ENCODE results near the gene ATP6V1C2. TPM values are rescaled to one million over a fixed set of nuclear protein-coding genes. Genes with fewer than 3 reads are reported as not detected.
"Not testable (repeated sequence)": the region's sequence is repeated elsewhere in the genome, so short reads cannot be mapped to it uniquely, and the experiment has no call there.

The ATP6V1C2 gene
- total RNA-seq, 1 experiment from 2014 or later: 0.42 TPM

DNA sequence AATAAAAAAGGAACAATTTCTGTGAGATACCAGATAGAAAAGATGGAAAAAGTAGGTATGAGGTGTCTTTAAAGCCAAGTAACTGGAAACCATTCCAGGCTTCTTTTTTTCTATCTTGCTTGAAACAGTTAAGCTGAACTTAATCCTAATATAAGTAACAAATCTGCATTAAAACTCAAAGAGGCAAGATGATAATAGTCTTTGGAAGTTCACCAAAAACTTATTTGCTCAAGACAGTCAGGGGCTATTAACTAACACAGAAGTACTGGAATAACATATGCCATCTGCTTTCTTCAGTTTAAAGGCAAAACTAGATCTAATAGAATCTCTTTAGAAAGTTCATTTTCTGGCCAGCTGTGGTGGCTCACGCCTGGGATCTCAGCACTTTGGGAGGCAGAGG lies 72.4 kb downstream of the ATP6V1C2 start:
- H3K36me3 ChIP-seq (replicated peaks; ENCODE audit: control insufficient read depth, insufficient read depth, low read length): peaks cover 40% of the 10 kb centered on the region
- no peaks in the 10 kb centered on the region for H3K27me3 ChIP-seq (ENCODE audit: control insufficient read depth, insufficient read depth, low read length)
- H3K4me3 ChIP-seq (ENCODE audit: insufficient read depth, low read depth, low read length): no peak overlapping the region
- no peak for DNase-seq

GRCh38 chr2:10794876-10795275 lies 73.4 kb downstream of the ATP6V1C2 start:
- Histone ChIP-seq H3K27me3 (ENCODE audit: control insufficient read depth, insufficient read depth, low read length) (no peaks in the 10 kb centered on the region), H3K4me3 (ENCODE audit: insufficient read depth, low read depth, low read length) (no peak overlapping the region), H3K36me3 (replicated peaks; ENCODE audit: control insufficient read depth, insufficient read depth, low read length) (peaks cover 35% of the 10 kb centered on the region)
- no peak for DNase-seq

- no peak overlapping the region for H3K4me3 ChIP-seq (ENCODE audit: insufficient read depth, low read depth, low read length)
- DNase-seq: no peak
- peaks cover 33% of the 10 kb centered on the region for H3K36me3 ChIP-seq (replicated peaks; ENCODE audit: control insufficient read depth, insufficient read depth, low read length)
- H3K27me3 ChIP-seq (ENCODE audit: control insufficient read depth, insufficient read depth, low read length): no peaks in the 10 kb centered on the region
Measured at GRCh38 chr2:10795508-10796046, 74.1 kb downstream of the ATP6V1C2 start.

- no peak for DNase-seq
- peaks cover 31% of the 10 kb centered on the region for H3K36me3 ChIP-seq (replicated peaks; ENCODE audit: control insufficient read depth, insufficient read depth, low read length)
Measured at GRCh38 chr2:10796703-10797102, 75.3 kb downstream of the ATP6V1C2 start.

DNA sequence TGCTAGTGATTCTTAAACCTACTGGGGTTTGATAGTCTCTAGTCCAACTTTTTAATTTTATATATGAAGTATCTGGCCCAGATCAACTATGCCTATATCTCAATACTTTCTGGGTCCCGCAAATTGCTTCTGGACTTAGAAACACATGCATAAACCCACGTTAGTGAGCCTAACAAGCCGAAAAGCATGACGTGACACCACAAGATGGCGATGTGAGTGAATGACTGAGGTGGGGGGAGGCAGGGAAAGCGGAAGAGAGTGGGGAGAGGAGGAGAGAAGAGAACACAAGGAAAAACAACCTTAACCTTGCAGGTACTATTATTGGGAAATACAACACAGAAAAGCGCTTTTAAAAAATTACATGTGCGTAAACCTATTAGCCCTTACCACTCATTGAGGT lies 77.4 kb downstream of the ATP6V1C2 start:
- H3K4me3 ChIP-seq (ENCODE audit: insufficient read depth, low read depth, low read length): no peak overlapping the region
- no peaks in the 10 kb centered on the region for H3K27me3 ChIP-seq (ENCODE audit: control insufficient read depth, insufficient read depth, low read length)
- H3K36me3 ChIP-seq (replicated peaks; ENCODE audit: control insufficient read depth, insufficient read depth, low read length): peaks cover 28% of the 10 kb centered on the region
- DNase-seq: peak; percentile 53

More at GRCh38 chr2:10796703-10797102, 75.3 kb downstream of the ATP6V1C2 start:
- no peaks in the 10 kb centered on the region for H3K27me3 ChIP-seq (ENCODE audit: control insufficient read depth, insufficient read depth, low read length)
- no peak overlapping the region for H3K4me3 ChIP-seq (ENCODE audit: insufficient read depth, low read depth, low read length)

DNA sequence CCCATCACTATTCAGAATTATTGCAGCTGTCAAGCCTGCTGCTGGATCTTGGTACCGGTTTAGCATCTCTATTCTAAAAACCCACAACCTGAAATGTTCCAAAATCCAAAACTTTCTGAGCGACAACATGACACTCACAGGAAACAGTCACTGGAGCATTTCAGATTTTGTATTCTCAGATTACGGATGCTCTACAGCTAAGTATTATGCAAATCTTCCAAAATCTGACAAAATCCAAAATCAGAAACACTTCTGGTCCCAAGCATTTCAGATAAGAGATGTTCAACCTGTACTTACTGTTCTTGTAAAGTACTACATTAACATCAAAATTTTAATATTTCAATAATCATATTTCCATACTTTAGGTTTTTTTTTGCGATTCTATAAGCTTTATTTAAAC lies 78.7 kb downstream of the ATP6V1C2 start:
- Histone ChIP-seq H3K27me3 (ENCODE audit: control insufficient read depth, insufficient read depth, low read length) (no peaks in the 10 kb centered on the region), H3K36me3 (replicated peaks; ENCODE audit: control insufficient read depth, insufficient read depth, low read length) (peaks cover 27% of the 10 kb centered on the region), H3K4me3 (ENCODE audit: insufficient read depth, low read depth, low read length) (no peak overlapping the region)
- DNase-seq: no peak

DNA sequence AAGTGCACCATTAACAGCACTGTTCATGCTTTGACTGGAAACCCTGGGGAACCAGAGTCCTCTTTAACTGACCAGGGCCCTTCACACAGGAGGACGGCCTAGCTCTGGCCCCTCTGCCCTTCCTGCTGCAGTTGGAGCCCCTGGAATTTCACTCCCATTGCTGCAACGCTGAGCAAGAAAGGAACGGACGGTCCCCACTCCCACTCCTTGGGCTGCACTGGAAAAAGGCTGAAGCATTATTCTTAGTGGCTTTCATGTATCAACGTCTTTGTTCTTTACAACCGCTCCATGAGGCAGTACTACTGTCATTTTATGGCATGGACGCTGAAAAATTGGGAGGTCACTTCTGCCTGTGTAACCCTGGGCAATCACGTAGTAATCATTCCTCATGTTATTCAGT lies 81.2 kb downstream of the ATP6V1C2 start:
- Histone ChIP-seq H3K27me3 (ENCODE audit: control insufficient read depth, insufficient read depth, low read length) (no peaks in the 10 kb centered on the region), H3K36me3 (replicated peaks; ENCODE audit: control insufficient read depth, insufficient read depth, low read length) (peaks cover 13% of the 10 kb centered on the region), H3K4me3 (ENCODE audit: insufficient read depth, low read depth, low read length) (no peak overlapping the region)
- DNase-seq: no peak

DNA sequence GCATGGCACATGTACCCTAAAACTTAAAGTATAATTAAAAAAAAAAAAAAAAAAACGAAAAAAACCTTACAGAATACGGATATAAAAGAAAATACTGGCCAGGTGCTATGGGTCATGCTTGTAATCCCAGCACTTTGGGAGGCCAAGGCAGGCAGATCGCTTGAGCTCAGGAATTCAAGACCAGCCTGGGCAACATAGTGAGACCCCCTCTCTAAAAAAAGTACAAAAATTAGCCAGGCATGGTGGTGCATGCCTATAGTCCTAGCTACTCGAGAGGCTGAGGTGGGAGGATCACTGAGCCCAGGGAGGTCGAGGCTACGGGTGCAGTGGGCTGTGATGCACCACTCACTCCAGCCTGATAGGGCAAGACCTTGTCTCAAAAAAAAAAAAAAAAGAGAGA lies 84.6 kb downstream of the ATP6V1C2 start:
- DNase-seq; H3K27me3 ChIP-seq (ENCODE audit: control insufficient read depth, insufficient read depth, low read length); H3K36me3 ChIP-seq (replicated peaks; ENCODE audit: control insufficient read depth, insufficient read depth, low read length); H3K4me3 ChIP-seq (ENCODE audit: insufficient read depth, low read depth, low read length): not testable (repeated sequence)

DNA sequence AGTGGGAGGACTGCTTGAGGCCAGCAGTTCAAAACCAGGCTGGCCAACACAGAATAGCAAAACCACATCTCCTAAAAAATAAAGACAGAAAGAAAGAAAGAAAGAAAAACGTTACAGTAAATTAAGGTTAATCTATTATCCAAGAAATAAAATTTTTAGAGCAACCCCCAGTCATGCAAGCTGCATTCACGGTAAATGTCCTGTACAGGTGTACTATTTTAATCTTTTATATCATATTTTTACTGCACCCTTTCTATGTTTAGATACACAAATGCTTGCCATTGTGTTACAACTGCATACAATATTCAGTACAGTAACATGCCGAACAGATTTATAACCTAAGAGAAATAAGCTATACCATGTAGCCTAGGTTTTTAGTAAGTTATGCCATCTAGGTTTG lies 85.1 kb downstream of the ATP6V1C2 start:
- Histone ChIP-seq H3K36me3 (replicated peaks; ENCODE audit: control insufficient read depth, insufficient read depth, low read length) (peaks cover 4% of the 10 kb centered on the region; the same call in 1 of the 2 replicates), H3K27me3 (ENCODE audit: control insufficient read depth, insufficient read depth, low read length) (no peaks in the 10 kb centered on the region), H3K4me3 (ENCODE audit: insufficient read depth, low read depth, low read length) (no peak overlapping the region)
- DNase-seq: no peak

DNA sequence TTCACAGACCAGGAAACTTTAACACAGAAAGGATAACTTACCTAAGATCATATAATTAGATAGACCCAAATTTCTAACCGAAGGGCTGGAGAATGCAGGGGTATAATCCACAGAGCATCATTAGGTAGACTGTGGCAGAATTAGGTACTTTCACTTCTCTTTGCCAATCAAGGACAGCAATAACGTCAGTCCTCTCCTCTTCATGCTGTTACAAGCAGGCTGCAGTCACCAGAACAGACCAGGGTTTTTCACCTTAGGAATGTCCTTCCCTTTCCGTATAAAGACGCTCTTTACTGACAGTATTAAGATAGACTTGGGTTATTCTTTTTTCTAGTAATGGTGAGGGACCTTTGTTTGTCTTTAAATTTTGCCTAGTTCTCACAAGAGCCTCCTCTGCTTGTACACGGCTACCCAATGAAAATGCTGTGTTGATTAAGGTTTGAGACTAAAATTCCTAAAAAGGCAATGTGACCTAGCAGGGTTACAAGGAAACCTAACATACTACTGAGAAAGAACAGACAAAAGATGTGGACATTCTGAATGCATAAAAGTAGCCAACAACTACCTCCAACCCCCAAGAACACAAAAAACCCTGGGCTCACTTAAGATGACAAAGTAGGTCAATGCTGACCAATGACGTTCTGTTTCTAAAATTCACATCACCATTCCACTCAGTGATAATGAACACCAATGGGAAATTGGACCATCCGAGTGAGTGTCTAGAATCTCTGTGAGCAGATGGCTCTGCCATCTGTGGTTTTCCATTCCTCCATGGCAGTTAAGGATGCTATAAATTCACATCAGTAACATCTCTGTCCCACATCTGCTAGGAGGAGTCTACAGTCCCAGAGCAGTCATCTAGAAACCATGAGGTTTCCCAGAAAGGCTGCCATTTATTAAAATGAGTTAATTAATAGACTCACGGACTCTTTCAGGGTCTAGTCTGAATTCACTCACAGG lies 89.1 kb downstream of the ATP6V1C2 start:
- Histone ChIP-seq H3K4me3 (ENCODE audit: insufficient read depth, low read depth, low read length) (no peak overlapping the region), H3K27me3 (ENCODE audit: control insufficient read depth, insufficient read depth, low read length) (no peaks in the 10 kb centered on the region), H3K36me3 (replicated peaks; ENCODE audit: control insufficient read depth, insufficient read depth, low read length) (no peaks in the 10 kb centered on the region; the same call in 1 of the 2 replicates)
- no peak for DNase-seq

DNA sequence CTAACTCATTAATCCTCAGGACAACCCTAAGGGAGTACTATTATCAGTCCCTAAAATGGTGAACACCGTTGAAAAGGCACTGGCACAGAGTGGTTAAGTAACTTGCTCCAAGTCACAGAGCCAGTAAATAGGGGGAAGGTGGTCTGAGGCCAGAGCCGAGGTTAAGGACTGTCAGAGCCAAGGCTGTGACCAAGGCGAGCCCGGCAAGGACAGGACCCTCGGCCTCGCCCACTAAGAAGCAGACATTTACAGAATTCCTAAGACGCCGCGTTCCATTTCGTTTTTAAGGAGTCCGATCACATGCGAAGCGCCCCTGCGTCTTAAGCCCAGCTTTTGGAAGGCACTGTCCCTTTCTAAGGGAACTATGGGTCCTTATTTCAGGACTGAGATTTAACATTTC lies 90.1 kb downstream of the ATP6V1C2 start:
- no peak for DNase-seq
- Histone ChIP-seq H3K27me3 (ENCODE audit: control insufficient read depth, insufficient read depth, low read length) (no peaks in the 10 kb centered on the region), H3K4me3 (ENCODE audit: insufficient read depth, low read depth, low read length) (peak overlapping the region; percentile 86), H3K36me3 (replicated peaks; ENCODE audit: control insufficient read depth, insufficient read depth, low read length) (no peaks in the 10 kb centered on the region; the same call in 1 of the 2 replicates)

DNA sequence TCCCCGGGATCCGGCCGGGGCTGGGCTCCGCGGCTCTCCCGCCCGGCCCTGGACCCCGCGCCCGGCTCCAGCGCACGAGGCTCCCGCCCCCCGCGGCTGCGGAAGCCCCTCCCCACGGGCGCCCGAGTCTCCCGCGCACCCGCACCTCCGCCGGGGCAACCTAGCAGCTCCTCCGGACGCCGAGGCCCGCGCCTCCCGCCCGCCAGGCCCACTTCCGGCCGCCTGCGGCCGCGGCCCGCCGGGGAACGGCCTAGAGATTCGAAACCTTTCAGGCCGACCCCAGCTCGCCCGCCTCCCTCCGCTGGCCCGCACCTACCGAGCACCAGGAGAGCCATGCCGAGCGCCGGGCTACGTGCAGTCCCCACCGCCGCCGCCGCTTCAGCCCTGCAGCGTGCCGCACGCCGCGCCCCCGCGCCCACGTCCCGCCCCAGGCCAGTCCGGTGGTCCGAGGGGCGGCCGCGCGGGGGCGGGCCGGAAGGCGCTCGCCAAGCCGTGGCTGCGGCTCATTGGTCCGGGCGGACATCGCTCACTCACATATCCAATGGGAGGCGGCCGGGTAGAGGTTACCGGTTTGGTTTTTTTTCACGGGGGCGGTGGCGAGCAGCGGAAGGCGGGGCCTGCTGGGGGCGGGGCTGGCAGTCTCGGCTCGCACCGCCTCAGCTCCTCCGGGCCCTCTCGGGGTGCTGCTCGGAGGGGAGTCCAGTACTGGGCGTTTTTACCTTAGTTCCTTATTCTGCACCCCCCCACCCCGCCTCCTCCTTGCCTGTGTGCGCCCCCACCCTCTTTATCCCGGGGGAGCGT lies 91.1 kb downstream of the ATP6V1C2 start, which contains the start of gene PDIA6:
Gene PDIA6 (minus strand): TSS at position 424 of the 801 bp plus-strand sequence. CDS start 89 bp downstream, at position 335.
- H3K36me3 ChIP-seq (replicated peaks; ENCODE audit: control insufficient read depth, insufficient read depth, low read length): no peaks in the 10 kb centered on the region; the same call in 1 of the 2 replicates
- H3K4me3 ChIP-seq (ENCODE audit: insufficient read depth, low read depth, low read length): peak within 1 kb of the TSS; percentile 86
- no peaks in the 10 kb centered on the region for H3K27me3 ChIP-seq (ENCODE audit: control insufficient read depth, insufficient read depth, low read length)
- DNase-seq: peak; percentile 99

DNA sequence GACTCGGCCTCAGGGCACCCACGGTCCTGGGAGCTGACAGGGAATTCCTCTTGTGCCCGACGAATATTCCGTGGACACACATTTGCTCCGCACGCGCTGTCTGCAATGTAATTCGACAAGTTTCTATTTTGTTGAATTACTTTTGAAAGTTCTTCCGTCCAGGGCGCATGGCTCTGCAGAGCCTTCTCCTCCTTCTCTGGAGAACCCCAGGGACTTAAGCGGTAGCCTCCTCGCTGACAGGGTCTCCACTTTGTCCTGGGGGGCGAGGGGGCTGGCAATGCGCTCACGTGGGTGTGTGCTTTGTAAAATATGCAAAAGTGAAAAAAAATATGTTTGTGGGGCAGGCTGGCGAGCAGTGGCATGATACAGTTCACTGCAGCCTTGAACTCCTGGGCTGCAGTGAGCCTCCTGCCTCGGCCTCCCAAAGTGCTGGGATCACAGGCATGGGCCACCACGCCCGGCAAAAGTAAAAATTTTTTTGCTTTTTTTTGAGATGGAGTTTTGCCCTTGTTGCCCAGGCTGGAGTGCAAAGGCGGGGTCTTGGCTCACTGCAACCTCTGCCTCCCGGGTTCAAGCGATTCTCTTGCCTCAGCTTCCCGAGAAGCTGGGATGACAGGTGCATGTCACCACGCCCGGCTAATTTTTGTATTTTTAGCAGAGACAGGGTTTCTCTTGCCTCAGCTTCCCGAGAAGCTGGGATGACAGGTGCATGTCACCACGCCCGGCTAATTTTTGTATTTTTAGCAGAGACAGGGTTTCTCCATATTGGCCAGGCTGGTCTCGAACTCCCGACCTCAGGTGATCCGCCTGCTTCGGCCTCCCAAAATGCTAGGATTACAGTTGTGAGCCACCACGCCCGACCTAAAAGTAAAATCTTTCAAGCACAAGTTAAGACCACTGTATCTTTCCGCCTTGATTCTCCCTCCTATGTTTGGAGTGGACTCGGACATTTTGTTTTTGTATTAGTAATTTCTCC lies 92.0 kb downstream of the ATP6V1C2 start:
- peak overlapping the region; percentile 44 for H3K4me3 ChIP-seq (ENCODE audit: insufficient read depth, low read depth, low read length)
- H3K27me3 ChIP-seq (ENCODE audit: control insufficient read depth, insufficient read depth, low read length): not testable (repeated sequence)

More for the DNA sequence above, 92.0 kb downstream of the ATP6V1C2 start:
- DNase-seq; H3K36me3 ChIP-seq (replicated peaks; ENCODE audit: control insufficient read depth, insufficient read depth, low read length): not testable (repeated sequence)
